Renal pelvis (tissue), 4 donors: ENCODE data around the gene TTC1. TPM values are rescaled to one million over a fixed set of nuclear protein-coding genes. Genes with fewer than 3 reads are reported as not detected.
"Not testable (repeated sequence)": the region's sequence is repeated elsewhere in the genome, so short reads cannot be mapped to it uniquely, and the experiment has no call there.

Experiments
- DNase-seq: peaks from one replicate; pipeline ENCODE4 v3.0.0-alpha.2; 2013
- polyA plus RNA-seq, 3 donors: library from polyadenylated mRNA; unstranded; fragments of 120-200 nt; gene quantifications; one replicate each; pipeline ENCODE4 v1.2.1, GENCODE V29; 2013; ENCODE audit not compliant: insufficient read length in 3 of 3

TTC1 gene
- polyA plus RNA-seq, 3 donors: 54.8 to 62.1 (median 57.2) TPM

DNA sequence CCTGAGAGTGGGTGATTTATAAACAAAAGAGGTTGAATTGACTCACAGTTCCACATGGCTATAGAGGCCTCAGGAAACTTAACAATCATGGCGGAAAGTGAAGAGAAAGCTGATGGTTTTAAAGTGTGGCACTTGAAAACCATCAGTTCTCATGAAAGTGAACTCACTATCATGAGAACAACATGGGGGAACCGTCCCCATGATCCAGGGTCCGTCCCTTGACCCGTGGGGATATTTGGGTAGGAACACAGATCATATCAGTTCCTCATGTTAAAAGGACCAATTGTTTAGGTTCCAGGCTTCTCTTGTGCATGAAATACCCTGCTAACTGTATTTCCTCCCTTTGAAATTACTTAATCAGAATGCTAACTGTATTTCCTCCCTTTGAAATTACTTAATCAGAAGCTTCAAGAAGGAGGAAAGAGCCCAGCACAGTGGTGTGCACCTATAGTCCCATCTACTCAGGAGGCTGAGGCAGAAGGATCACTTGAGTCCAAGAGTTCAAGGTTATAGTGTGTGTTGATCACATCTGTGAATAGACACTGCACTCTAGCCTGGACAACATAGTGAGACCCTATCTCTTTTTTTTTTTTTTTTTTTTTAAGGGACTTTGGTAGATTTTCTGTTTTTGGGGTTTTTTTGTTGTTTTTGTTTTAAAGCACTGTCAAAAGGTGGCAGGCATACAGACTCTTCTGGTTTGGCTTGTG, 24.8 kb downstream of the TTC1 start:
- DNase-seq: no peak

DNA sequence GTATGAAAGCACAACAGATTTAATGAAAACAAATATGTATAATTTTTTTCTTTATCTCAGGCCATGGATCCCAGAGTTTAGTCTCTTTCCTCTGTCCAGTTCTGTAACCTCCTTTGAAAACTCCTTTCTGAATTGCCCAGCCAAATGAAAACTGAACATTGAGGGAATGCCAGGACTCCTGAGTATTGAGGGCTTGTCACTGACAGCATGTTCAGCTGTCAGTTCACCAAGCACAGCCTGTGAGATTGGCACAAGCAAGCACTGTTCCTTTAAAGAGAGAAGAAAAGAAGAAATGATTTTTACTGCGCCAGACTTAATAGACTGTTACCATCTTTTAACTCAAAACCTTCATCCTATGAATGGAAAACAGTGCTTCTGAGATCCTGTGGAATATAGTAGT, 27.3 kb downstream of the TTC1 start:
- no peak for DNase-seq

DNA sequence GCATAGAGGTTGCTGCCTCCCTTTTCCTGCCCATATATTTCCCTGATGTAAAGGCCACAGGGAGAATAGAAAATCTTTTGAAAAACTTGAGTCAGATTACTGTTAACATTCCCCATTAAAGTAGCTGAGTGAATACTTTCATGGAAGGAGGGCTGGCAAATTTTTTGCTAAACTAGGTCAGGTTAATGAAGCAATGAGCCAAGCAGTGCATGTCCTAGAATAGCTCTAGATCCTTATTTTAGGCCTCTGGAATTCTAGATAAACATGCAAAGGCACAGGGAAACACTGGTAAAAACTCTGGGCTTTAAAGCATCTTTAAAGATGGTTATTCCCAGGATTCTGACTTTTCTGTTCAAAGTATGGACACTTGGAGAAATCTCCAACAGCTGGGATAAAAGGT, 27.9 kb downstream of the TTC1 start:
- no peak for DNase-seq

DNA sequence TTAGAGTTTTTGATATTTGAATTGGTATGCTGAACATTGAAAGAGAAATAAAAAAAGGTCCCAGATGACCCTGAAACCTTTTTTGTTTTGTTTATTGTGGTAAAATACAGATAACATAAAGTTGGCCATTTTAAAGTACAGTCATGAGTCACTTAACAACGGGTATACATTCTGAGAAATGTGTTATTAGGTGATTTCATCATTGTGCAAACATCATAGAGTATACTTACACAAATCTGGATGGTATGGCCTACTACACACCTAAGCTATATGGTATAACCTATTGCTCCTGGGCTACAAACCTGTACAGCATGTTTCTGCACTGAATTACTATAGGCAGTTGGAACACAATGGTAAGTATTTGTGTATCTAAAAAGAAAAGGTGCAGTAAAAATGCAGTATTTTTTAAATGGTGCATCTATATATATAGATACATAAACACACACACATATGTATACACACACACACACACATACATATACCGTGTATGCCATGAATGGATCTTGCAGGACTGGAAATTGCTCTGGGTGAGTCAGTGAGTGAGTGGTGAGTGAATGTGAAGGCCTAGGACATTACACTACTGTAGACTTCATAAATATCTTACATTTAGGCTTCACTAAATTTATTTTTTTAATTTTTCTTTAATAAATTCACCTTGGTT, 31.0 kb downstream of the TTC1 start:
- no peak for DNase-seq

DNA sequence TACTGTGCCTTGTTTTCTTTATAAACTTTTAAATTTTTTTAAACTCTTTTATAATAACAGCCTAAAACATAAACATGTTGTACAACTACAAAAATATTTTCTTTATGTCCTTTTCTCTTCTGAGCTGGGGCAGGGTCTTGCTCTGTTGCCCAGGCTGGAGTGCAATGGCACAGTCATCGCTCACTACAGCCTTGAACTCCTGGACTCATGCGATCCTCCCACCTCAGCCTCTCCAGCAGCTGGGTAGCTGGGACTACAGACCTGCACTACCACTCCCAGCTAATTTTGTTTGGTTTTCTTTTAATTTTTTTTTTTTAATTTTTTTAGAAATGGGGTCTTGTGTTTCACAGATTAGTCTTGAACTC, 31.5 kb downstream of the TTC1 start:
- DNase-seq: no peak

DNA sequence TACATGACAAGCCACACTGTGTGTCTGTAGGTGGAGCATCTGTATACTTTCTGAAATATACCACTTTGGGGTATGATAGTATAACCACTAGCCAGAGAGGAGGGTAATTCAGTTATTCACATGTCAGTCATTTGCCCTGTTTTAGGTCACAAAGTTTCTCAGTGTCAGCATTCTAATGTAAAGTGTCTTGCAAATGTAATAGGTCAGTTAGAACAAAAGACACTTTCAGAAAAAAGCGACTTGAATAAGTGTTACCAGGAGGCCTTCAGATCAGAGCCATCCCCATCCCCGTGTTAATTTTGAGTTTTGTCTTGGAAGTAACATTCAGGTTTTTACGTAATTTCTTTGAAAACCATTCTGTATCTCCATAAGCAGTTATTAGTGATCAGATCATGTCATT, 33.7 kb downstream of the TTC1 start:
- no peak for DNase-seq

DNA sequence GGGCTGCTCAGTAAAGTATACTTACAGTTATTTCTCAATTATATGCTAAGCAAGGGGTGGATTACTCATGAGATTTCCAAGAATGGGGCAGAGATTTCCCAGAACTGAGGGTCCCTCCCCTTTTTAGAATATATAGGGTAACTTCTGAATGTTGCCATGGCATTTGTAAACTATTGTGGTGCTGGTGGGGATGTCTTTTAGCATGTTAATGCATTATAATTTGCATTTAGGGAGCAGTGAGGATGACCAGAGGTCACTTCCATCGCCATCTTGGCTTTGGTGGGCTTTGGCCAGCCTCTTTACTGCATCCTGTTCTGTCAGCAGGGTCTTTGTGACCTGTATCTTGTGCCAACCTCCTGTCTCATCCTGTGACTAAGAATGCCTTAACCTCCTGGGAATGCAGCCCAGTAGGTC, 35.5 kb downstream of the TTC1 start:
- no peak for DNase-seq

DNA sequence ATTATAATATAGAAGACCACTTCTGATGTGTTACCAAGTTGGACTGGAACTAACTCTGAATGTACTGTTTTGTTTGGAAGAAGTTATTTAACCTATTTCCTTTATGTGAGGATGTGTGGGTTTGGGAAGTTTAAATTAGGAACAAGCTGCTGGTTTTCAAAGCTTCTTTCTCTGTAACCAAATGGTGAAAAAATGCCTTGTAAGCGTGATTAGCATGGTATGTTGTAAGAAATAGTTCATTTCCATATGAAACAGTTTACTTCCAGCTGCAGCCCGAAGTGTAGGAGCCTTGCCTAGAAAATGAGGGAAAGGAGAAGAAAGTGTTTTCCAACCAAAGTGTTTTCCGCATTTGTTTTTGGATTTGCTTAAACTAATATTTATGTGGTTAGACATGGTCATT, 36.0 kb downstream of the TTC1 start:
- no peak for DNase-seq

DNA sequence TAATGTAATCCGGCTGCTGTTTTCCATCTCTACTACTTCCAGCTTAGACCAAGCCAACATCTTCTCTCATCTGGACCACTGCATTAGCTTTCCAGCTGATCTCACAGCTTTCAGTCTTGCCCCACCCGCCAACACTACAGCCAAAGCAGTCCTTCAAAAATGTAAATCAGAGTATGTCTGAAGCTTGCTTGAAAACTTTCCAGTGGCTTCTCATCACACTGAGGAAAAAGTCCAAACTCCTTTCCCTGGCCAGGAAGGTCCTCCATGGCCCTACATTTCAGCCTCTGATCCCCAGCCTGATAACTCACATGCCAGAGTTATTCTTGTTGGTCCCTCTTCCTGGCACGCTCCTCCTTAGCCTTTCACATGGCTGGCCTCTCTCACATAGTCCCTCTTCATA, 38.5 kb downstream of the TTC1 start:
- DNase-seq: no peak

DNA sequence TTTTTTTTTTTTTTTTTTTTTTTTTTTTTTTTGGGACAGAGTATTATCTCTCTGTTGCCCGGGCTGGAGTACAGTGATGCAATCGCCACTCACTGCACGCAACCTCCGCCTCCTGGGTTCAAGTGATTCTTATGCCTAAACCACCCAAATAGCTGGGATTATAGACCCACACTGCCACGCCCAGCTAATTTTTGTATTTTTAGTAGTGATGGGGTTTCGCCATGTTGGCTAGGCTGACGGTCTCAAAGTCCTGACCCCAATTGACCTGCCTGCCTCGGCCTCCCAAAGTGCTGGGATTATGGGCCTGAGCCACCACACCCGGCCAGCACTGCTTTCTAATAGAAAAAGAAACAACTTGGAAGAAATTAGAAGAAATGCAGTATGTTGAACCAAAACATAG, 39.2 kb downstream of the TTC1 start:
- DNase-seq: no peak

DNA sequence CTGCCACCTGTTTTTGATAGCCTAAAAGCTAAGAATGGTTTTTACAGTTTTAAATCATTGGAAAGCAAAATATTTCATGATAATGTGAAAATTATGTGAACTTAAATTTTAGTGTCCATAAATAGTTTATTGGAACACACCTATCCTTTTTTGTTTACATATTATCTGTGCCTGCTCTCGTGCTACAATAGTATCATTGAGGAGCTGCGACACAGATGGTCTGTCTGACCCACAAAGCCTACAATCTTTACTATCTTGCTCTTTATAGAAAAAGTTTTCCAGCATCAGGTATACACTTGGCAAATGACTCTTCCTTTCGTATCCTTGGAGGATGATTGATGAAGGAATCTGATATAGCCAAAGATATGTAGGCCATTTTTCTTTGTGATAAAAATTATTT, 40.2 kb downstream of the TTC1 start:
- no peak for DNase-seq

DNA sequence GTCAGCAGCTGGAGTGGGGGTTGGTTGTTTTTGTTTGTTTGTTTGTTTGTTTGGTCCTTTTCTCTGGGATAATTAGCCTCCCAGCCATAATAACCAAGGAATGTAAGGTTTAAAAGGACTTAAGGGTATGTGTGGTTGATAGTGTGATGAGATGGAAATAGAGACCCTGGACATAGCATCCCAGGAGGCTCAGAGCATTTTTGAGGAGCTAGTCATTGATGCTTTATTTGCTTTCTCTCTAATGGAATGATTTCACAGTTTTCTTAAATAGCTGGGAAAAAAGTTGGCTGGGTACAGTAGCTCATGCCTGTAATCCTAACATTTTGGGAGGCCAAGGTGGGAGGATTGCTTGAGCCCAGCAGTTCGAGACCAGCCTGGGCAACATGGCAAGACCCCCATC, 45.1 kb downstream of the TTC1 start:
- no peak for DNase-seq

DNA sequence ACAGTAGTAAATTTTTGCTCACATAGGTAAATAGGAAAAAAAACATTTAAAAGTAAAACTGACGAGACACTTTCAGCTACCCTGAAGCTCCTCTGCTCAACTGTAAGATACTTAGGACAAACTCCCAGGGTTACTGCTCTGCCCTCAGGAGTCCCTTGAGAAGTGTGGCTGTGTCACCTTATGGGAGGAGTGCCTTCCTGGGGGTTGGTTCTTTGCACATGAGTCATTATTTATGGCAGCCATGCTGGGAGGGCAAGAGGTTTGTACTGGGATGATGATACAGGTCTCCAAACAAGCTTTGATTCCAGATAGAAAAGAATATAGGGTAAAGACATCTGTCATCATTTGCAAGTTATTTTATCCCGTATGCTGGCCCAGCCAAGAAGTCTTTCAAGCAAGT, 45.9 kb downstream of the TTC1 start:
- no peak for DNase-seq

DNA sequence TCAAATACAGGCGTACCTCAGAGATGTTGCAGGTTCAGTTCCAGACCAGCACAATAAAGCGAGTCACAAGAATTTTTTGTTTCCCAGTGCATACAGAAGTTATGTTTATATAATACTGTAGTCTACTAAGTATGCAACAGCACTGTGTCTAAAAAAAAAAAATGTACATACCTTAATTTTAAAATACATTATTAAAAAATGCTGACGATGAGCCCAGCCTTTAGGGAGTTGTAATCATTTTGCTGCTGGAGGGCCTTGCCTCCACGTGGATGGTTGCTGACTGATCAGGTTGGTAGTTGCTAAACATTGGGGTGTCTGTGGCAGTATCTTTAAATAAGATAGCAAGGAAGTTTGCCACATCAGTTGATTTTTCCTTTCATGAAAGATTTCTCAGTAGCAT, 48.3 kb downstream of the TTC1 start:
- DNase-seq: no peak

DNA sequence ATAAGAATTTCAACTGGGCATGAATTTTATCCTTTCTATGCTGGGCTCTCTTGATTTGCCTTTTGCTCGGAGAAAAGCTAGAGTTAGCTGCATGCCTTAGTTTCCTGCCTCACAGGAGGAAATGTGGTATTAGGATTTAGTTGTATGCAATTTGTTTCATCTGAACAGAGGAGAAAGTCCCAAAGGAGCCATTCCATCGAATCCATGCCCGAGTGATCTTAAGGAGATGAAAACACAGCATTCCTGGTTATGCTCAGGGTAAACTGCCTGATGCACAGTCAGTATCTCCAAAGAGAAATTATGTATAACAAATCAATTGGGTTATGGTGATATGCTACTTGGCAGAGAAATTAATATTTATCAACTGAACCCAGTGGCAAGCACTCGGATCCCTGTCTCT, 51.1 kb downstream of the TTC1 start:
- no peak for DNase-seq

DNA sequence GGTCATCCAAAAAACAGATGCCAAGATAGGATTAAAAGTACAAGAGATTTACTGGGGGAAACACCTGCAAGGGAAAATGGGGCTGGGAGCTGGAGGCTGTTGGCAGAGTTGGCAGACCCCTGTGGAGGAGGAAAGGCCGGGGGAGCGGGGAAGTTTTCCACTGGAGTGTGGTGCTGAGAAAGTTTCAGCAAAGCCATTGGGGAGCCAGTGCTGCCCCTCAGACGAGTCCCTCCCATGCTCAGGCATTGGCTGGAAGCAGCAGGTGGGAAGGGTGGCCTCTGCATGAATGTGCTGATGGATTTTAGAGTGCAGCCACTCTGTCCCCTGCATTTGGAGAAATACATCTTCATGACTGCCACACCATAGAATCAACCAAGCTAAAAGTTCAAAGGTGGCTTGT, 52.8 kb downstream of the TTC1 start:
- no peak for DNase-seq

DNA sequence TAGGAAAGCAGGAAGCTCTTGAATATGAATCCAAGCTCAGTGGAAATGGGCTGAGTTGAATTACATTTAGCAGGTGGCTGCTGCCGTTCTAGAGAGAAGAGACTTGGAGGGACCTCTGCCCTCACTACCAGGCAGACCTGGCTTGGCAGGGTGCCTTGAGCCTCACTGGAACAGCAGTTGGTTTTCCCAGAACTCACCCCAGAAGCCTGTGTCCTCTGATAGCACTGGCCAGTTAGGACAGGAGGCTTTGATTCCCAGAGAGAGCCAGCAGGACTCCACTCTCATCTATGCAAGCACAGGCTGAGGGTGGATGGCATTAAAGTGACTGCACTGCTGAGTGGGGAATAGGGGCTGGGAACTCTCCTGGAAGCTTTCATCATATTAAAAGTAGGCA, 55.5 kb downstream of the TTC1 start:
- DNase-seq: no peak

DNA sequence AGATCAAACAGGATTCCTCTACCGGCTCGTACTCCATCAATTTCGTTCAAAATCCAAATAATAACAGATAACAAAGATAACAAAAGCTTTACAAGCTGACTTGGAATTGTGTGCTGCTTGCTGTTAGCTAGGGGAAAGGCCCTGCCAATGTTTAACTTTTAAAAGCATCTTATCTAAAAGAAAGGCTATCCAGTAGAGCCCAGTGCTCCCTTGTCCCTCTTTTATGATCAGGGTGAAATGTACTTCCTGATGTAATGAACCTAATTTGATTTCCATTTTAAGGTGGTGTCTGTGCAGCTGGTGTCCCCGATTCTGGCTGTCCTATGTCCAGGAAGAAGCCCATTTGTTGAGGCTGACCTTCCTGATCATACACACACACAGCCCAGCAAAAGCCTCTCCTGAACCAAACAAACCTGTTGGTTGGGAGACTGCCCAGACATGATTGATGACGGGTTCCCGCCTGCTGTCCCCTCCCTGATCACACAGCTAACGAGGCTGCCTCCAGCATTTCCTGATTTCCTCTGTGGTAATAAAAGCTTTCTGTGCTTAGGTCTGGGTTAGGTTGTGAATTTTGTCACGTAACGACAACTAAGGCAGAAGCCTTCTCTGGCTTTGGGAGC, 56.2 kb downstream of the TTC1 start:
- DNase-seq: no peak

DNA sequence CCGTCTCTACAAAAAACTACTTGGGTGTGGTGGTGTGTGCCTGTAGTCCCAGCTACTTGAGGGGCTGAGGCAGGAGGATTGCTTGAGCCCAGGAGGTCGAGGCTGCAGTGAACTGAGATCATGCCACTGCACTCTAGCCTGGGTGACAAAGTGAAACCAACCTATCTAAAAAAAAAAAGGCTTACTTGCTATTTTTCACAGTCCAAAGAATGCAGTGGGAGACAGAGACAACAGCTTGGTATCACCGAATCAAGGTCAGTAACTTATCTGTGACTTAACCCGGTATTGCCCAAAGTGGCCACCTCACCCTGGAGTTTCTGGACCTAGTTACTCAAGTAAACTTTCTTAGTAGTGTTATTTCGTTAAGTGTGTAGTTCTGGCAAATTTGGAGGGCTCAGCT, 60.2 kb downstream of the TTC1 start:
- not testable (repeated sequence) for DNase-seq

DNA sequence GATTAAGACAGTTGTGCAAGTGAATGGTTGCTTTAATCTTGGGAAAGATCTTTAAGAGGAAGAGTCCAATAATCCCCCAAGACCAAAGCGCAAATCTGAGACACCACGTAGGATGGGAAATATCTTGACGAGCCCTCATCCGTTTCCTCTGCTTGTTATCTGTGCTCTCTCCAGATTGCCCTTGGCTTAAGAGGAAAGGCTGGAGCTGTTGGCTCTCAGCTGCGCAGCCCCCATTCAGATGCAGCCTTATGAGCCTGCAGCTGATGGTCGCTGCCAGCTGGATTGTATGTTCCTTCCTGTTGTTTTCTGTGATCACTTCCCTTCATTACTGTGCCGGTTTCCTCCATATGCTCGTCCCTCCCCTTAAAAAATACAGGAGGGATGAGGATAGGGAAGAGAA, 62.6 kb downstream of the TTC1 start:
- no peak for DNase-seq

DNA sequence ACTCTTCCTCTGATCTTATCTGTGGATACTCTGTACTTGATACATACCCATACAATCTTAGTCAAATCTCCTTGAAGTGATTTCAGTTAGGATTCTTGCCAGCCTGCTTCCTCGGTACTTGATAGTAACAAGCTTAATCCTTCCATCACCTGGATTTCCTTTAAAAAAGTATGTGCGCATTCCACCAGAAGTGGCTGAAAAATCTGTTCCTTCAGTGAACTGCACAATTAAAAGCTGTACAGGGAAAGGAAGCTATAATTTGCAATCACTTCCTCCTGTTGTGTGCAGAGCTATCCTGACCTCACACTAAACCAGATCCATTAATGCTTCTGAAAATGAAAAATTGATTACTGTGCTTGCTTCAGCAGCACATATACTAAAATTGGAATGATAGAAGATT, 63.0 kb downstream of the TTC1 start:
- DNase-seq: no peak

DNA sequence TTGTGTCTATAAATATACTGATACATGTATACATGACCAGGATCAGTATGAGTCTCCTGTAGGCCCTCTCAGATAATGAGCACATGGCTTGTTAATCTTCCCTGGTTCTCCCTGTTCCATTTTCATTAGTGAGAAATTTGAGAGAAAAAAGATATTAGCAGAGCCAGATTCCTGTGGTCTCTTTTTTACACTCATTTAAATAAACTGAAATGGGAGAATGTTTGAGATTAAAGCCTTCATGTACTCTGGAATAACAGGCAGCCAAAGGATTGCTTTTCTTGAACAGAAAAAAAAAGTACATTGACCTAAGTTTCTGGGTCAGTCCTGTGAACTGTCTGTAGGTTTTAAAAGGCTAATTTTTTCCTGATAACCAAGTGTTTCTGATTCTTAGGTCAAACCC, 66.1 kb downstream of the TTC1 start:
- no peak for DNase-seq

DNA sequence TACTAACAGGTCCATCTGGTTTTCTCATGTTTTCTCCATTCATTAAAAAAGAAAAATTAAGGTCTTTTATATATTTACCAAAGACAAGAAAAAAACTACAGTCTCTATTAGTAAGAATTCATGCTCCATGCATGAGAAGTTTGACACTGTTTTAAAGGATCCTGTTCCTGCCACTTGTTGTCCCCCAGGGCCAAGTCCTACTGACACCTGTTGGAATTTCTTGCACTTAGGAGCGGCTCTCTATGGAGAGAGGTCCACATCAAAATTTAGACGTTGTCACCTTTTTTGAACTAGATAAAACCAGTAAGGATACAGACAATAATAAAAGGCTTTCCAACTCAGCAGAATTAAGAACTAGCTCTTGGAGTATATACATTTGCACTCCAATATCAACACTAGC, 68.1 kb downstream of the TTC1 start:
- no peak for DNase-seq

DNA sequence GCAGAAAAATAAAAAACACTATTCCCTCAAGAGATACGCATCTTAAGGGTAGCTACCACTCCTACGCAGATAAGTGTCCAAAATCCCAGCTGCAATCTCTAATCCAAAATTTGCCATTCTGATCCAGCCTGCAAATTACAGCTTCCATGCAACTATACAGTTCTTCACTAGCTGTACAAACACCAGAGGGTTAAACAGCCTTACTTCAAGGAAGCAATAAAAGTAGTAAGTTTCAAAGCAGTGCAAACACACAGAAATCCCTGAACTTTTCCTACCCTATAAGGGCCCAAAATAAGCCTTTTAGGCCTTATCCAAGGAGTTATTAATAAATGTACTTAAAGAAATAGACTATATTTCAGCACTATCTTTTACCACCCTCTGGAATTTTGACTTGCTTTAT, 70.8 kb downstream of the TTC1 start:
- DNase-seq: no peak
